Thoracic aorta (tissue), 2 donors: ENCODE data around the gene ZCCHC7. TPM values are rescaled to one million over a fixed set of nuclear protein-coding genes. Genes with fewer than 3 reads are reported as not detected.

Experiments used
- ATAC-seq: fragments of 150-250 bp; one replicate; pipeline ENCODE4 v1.8.0; 2017; ENCODE audit warnings: low read depth; ENCODE audit not compliant: insufficient number of reproducible peaks, low FRiP score
- DNase-seq: peaks from one replicate; pipeline ENCODE4 v3.0.0-alpha.2; 2020; ENCODE audit warnings: low spot score
- H3K27ac ChIP-seq, 2 donors: fragments of 200-600 bp; sonication (generic); 1 replicate in 1 of 2; 2 replicates in 1 of 2; pipeline ENCODE4 v1.5.1; 2016; ENCODE audit warnings: mild to moderate bottlenecking in 2 of 2, moderate library complexity in 2 of 2
- H3K27me3 ChIP-seq: fragments of 200-600 bp; sonication (generic); replicated peaks from 2 replicates; pipeline ENCODE4 v1.6.0; 2016; ENCODE audit warnings: mild to moderate bottlenecking; ENCODE audit not compliant: insufficient read depth
- H3K36me3 ChIP-seq: fragments of 200-600 bp; sonication (generic); one replicate; pipeline ENCODE4 v1.5.1; 2016
- H3K4me1 ChIP-seq, 2 donors: fragments of 200-600 bp; sonication (generic); 1 replicate in 1 of 2; 2 replicates in 1 of 2; pipeline versions ENCODE4 v1.5.1 to v1.6.0; 2016; ENCODE audit warnings: low read depth in 2 of 2, mild to moderate bottlenecking in 1 of 2; ENCODE audit not compliant: control insufficient read depth in 1 of 2
- H3K4me3 ChIP-seq: fragments of 200-600 bp; sonication (generic); 2 replicates; pipeline ENCODE4 v1.5.1; 2016; ENCODE audit warnings: mild to moderate bottlenecking
- H3K9me3 ChIP-seq: fragments of 200-600 bp; sonication (generic); 2 replicates; pipeline ENCODE4 v1.5.1; 2016
- total RNA-seq, 2 donors: library from RNA; depleted of rRNA; stranded (reverse); fragments of >200 nt; gene quantifications; one replicate each; pipeline versions ENCODE4 v1.1.0 to v1.2.3, GENCODE V29; 2016
- TF ChIP-seq, protein P1 (sequence below): fragments of 200-600 bp; sonication (generic); IDR thresholded peaks from one replicate; pipeline ENCODE4 v1.5.1; 2019; ENCODE audit warnings: antibody characterized with exemption

The ZCCHC7 gene
- total RNA-seq, 2 donors from 2014 or later, result 13.8 to 19.5 TPM

DNA sequence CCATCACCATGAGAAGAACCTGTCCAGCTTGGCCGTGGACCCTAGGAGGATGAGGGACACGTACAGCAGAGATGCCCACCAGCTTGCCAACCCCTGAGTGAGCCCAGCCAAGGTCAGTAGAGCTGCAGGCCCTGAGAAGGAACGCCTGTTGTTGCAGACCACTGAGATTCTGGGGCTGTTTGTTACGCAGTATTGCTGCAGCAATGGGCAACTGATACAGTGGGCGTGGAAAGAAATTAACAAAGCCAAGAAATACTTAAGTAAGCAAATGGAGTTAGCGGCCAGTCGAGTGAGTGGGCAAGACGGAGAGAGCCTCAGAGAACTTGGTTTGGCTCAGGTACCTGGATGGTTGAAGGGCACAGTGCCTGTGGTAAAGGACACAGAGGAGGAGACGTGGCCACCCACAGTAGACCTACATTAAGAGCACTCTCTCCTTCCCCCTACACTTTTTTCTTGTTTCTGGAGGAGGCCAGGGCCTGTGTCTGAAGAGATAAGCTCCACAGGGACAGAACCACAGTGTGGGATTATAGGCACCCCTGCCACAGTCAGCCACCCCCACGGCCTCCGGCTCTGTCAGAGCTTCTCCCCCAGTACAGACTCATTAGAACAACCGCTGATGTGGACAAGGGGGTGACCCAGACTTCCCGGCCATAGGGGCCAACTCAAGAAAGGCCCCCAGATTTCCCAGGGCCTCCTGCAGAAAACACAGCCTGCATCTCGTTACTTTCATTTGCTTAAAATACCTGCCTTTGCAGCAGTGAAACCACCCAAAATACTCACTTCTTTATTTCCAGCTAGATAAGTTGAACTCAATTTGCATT, 262.0 kb downstream of the ZCCHC7 start:
- TF ChIP-seq, protein P1, sequence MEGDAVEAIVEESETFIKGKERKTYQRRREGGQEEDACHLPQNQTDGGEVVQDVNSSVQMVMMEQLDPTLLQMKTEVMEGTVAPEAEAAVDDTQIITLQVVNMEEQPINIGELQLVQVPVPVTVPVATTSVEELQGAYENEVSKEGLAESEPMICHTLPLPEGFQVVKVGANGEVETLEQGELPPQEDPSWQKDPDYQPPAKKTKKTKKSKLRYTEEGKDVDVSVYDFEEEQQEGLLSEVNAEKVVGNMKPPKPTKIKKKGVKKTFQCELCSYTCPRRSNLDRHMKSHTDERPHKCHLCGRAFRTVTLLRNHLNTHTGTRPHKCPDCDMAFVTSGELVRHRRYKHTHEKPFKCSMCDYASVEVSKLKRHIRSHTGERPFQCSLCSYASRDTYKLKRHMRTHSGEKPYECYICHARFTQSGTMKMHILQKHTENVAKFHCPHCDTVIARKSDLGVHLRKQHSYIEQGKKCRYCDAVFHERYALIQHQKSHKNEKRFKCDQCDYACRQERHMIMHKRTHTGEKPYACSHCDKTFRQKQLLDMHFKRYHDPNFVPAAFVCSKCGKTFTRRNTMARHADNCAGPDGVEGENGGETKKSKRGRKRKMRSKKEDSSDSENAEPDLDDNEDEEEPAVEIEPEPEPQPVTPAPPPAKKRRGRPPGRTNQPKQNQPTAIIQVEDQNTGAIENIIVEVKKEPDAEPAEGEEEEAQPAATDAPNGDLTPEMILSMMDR, result no peak
- no peak overlapping the region for H3K4me3 ChIP-seq
- no peak overlapping the region for H3K27ac ChIP-seq
- DNase-seq (no peak), ATAC-seq (no peak)
- no peaks in the 10 kb centered on the region for H3K9me3 ChIP-seq
- no peaks in the 10 kb centered on the region for H3K36me3 ChIP-seq
- no peaks in the 10 kb centered on the region for H3K27me3 ChIP-seq
- no peaks in the 10 kb centered on the region for H3K4me1 ChIP-seq

DNA sequence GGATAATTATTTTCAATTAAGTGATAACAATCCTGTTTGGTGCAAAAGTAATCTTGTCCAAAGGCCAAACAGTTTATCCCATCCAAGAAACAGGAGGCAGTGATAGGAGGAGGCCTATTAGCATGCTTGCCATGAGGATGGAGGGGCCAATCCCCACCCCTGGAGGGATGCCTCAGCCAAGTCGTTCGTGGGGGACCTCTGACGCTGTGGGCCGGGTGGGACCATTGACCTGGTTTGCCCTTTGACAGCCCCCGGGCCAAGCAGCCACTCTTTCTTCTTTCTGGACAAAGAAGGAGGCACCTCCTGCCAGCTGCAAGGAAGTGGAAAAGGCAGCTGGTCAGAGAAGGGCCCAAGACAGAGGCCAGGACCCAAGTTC, 262.6 kb downstream of the ZCCHC7 start:
- Histone ChIP-seq H3K9me3 (no peaks in the 10 kb centered on the region), H3K27me3 (no peaks in the 10 kb centered on the region), H3K36me3 (no peaks in the 10 kb centered on the region), H3K4me3 (no peak overlapping the region), H3K4me1 (no peaks in the 10 kb centered on the region), H3K27ac (no peak overlapping the region)
- TF ChIP-seq, protein P1, result no peak
- no peak for ATAC-seq
- no peak for DNase-seq

DNA sequence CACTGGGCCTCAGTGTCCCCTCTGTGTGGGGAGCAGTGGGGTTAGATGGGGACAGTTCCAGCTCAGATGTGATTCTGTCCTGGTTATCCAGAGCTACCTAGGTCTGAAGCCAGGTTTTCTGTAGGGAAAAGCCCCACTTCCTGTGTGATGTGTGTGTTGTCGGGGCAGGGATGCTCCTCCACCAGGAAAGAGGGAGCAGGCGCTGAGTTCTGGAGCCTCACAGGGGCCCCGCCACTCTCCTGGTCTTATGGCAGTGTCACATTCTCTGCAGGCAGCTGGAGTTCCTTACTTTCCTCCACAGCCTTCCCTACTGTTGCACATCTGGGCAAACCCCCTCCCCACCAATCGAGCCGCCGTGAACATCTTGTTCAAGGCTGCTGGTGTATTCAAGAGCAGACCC, 263.0 kb downstream of the ZCCHC7 start:
- no peak for ATAC-seq
- TF ChIP-seq, protein P1, result no peak
- H3K27me3 ChIP-seq, result no peaks in the 10 kb centered on the region
- no peaks in the 10 kb centered on the region for H3K36me3 ChIP-seq
- no peaks in the 10 kb centered on the region for H3K4me1 ChIP-seq
- no peaks in the 10 kb centered on the region for H3K9me3 ChIP-seq
- H3K4me3 ChIP-seq, result no peak overlapping the region
- no peak overlapping the region for H3K27ac ChIP-seq
- DNase-seq, result no peak

DNA sequence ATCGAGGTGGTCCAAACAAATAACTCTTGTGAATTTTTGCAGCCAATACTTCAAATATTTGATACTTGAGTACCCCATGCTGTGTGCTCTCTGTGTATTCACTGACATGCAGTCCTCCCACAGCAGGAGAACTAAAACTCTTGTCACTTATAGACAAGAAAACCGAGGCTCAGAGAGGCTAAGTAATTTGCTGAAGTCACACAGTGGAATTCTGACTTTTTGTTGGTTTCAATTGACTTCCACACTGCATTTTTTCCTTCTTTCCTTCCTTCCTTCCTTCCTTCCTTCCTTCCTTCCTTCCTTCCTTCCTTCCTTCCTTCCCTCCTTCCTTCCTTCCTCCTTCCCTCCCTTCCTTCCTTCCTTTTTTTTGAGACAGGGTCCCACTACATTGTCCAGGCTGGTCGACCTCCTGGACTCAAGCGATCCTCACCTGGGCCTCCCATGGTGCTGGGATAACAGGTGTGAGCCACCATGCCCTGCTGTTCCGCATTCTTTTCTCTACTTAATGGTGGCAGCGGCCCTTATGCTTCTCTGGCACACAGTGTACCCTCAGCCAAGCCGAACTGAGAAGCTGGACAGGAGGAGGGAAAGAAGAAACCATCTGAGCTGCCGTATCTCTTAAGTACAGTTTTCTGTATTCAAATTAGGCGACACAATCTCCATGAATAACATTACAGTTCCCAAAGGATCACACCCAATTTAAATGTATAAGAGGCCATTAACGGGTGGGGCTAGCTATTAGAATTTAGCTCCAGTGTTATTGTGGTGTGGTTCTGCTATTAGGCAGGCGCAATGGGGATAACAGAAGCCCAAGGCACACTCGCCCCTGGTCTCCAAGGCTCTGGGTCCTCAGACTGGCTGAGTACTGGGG, 263.7 kb downstream of the ZCCHC7 start:
- TF ChIP-seq, protein P1, result no peak
- no peaks in the 10 kb centered on the region for H3K9me3 ChIP-seq
- no peaks in the 10 kb centered on the region for H3K36me3 ChIP-seq
- no peaks in the 10 kb centered on the region for H3K27me3 ChIP-seq
- no peak overlapping the region for H3K4me3 ChIP-seq
- ATAC-seq (no peak), DNase-seq (no peak)
- H3K4me1 ChIP-seq, result no peaks in the 10 kb centered on the region
- no peak overlapping the region for H3K27ac ChIP-seq

DNA sequence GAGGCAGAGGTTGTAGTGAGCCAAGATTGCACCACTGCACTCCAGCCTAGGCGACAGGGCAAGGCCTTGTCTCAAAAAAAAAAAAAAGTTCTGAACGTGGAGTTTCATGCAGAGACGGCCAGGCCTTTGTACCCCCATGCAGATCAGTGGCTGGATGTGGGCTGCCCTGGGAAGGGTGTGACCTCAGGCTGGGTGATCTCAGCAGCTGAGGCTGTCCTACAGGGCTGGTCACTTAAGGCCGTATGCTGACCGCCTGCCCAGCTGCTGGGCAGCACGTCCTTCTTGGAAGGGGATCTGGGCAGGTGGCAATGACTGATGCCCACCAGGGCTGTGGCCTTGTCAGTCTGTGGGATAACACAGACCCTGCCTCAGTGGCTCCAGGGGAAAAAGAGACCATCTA, 264.9 kb downstream of the ZCCHC7 start:
- H3K27me3 ChIP-seq, result no peaks in the 10 kb centered on the region
- H3K27ac ChIP-seq, result no peak overlapping the region
- DNase-seq, result no peak
- H3K4me3 ChIP-seq, result no peak overlapping the region
- H3K9me3 ChIP-seq, result no peaks in the 10 kb centered on the region
- H3K4me1 ChIP-seq, result no peaks in the 10 kb centered on the region
- TF ChIP-seq, protein P1, result no peak
- no peak for ATAC-seq
- H3K36me3 ChIP-seq, result no peaks in the 10 kb centered on the region
